Right atrium auricular region (tissue), 2 donors: ENCODE data around the gene ARHGEF10L. TPM values are rescaled to one million over a fixed set of nuclear protein-coding genes. Genes with fewer than 3 reads are reported as not detected.

ENCODE experiments used
- DNase-seq: peaks from one replicate; pipeline ENCODE4 v3.0.0-alpha.2; 2019; ENCODE audit warnings: low spot score
- H3K27ac ChIP-seq, 2 donors: fragments of 200-600 bp; sonication (generic); 1 replicate in 1 of 2; 2 replicates in 1 of 2; pipeline ENCODE4 v1.5.1; 2016 to 2019
- H3K27me3 ChIP-seq, 2 donors: fragments of 200-600 bp; sonication (generic); one replicate each; pipeline versions ENCODE4 v1.5.1 to v1.6.0; 2017 to 2019
- H3K36me3 ChIP-seq: fragments of 200-600 bp; sonication (generic); one replicate; pipeline ENCODE4 v1.5.1; 2016
- H3K4me1 ChIP-seq, 2 donors: fragments of 200-600 bp; sonication (generic); one replicate each; pipeline versions ENCODE4 v1.5.1 to v1.6.0; 2017 to 2019
- H3K4me3 ChIP-seq, 2 donors: fragments of 200-600 bp; sonication (generic); 1 replicate in 1 of 2; 2 replicates in 1 of 2; pipeline ENCODE4 v1.5.1; 2017 to 2019; ENCODE audit warnings: mild to moderate bottlenecking in 1 of 2, moderate library complexity in 1 of 2
- H3K9me3 ChIP-seq, 2 donors: fragments of 200-600 bp; sonication (generic); one replicate each; pipeline ENCODE4 v1.5.1; 2019
- total RNA-seq, 2 donors: library from RNA; depleted of rRNA; stranded (reverse); fragments of >200 nt; gene quantifications; one replicate each; pipeline ENCODE4 v1.1.0, GENCODE V29; 2016
- TF ChIP-seq, protein P1 (sequence below), 2 donors: fragments of 200-600 bp; sonication (generic); IDR thresholded peaks; one replicate each; pipeline ENCODE4 v1.5.1; 2019; ENCODE audit warnings: antibody characterized with exemption in 2 of 2

Gene ARHGEF10L
- total RNA-seq, 2 donors from 2014 or later: 49.3 to 52.2 TPM

DNA sequence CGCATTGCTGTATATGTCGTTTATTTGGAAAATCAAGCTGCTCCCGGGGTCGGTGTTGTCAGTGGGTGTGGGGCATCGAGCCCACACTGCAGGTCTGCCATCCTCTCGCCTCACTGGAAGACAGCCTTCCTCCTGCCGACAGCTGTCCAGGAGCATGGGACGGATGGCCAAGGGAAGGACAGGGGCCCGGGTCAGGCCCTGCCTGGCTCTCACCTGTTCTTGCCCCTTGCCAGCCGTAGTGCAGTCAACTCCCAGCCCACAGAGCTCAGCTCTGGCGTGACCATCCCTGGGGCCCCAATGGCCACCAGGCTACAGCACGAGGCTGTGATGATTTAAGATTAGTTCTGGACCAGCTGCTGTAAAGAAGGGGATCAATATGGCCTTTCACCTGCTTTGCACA lies 128.7 kb downstream of the ARHGEF10L start:
- DNase-seq: no peak
- Histone ChIP-seq H3K27me3 (no peaks in the 10 kb centered on the region), H3K27ac (no peak overlapping the region), H3K36me3 (peaks cover 60% of the 10 kb centered on the region), H3K4me3 (no peak overlapping the region), H3K9me3 (no peaks in the 10 kb centered on the region), H3K4me1 (peaks cover 0 to 17% of the 10 kb centered on the region in 2 donors)
- TF ChIP-seq, protein P1, sequence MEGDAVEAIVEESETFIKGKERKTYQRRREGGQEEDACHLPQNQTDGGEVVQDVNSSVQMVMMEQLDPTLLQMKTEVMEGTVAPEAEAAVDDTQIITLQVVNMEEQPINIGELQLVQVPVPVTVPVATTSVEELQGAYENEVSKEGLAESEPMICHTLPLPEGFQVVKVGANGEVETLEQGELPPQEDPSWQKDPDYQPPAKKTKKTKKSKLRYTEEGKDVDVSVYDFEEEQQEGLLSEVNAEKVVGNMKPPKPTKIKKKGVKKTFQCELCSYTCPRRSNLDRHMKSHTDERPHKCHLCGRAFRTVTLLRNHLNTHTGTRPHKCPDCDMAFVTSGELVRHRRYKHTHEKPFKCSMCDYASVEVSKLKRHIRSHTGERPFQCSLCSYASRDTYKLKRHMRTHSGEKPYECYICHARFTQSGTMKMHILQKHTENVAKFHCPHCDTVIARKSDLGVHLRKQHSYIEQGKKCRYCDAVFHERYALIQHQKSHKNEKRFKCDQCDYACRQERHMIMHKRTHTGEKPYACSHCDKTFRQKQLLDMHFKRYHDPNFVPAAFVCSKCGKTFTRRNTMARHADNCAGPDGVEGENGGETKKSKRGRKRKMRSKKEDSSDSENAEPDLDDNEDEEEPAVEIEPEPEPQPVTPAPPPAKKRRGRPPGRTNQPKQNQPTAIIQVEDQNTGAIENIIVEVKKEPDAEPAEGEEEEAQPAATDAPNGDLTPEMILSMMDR (IDR thresholded peaks at IDR 0.05): no peak

DNA sequence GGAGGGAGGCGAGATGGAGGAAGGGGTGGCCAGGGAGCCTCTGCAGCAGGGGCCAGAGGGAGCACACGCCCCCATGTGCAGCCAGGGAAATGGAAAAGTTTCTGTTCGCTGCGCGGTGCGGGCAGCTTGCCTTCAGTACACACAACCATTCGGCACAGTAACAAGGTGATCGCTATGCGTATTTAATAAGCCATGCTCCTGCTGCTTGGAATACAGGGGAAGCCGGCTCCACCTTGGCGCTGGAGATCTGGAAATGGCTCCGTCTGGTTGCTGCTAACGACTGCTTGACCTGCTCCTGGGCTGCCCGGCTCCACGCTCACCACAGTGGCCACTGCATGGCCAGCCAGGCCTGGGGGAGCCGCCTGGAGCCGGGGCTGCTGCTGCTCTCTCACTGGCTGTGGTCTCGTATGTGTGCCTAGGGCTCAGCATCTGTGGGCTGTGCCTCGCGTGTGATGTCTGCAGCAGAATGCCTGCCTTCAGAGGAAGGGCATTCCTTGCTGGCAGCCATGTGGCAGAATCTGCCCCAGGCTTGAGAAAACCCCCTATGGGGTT lies 129.2 kb downstream of the ARHGEF10L start:
- no peaks in the 10 kb centered on the region for H3K27me3 ChIP-seq
- H3K36me3 ChIP-seq: peaks cover 57% of the 10 kb centered on the region
- TF ChIP-seq, protein P1 (IDR thresholded peaks at IDR 0.05): no peak
- H3K27ac ChIP-seq: no peak overlapping the region
- no peak for DNase-seq
- H3K4me3 ChIP-seq: no peak overlapping the region
- peaks cover 0 to 22% of the 10 kb centered on the region in 2 donors for H3K4me1 ChIP-seq
- no peaks in the 10 kb centered on the region for H3K9me3 ChIP-seq

DNA sequence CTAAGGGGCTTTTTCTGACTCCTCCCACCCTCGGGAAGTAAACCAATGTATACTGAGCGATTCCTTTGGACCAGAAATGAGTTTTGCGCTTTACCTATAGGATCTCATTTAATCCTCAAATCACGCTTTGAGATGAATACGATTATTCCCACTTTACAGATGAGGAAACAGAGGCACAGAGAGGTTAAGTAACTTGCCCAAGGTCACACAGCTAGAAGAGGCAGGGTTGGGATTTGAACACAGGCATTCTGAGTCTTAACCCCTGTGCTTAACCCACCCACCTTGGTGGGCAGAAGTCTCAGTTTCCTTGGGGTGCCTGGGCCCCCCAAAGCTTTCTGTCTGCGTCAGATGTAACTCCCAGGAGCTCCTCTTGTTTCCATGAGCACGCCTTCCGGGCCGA lies 129.8 kb downstream of the ARHGEF10L start:
- peaks cover 0 to 25% of the 10 kb centered on the region in 2 donors for H3K4me1 ChIP-seq
- peak overlapping the region; percentile 16 to 23 for H3K27ac ChIP-seq
- H3K27me3 ChIP-seq: no peaks in the 10 kb centered on the region
- DNase-seq: no peak
- no peak overlapping the region for H3K4me3 ChIP-seq
- TF ChIP-seq, protein P1 (IDR thresholded peaks at IDR 0.05): no peak
- no peaks in the 10 kb centered on the region for H3K9me3 ChIP-seq
- peaks cover 52% of the 10 kb centered on the region for H3K36me3 ChIP-seq

DNA sequence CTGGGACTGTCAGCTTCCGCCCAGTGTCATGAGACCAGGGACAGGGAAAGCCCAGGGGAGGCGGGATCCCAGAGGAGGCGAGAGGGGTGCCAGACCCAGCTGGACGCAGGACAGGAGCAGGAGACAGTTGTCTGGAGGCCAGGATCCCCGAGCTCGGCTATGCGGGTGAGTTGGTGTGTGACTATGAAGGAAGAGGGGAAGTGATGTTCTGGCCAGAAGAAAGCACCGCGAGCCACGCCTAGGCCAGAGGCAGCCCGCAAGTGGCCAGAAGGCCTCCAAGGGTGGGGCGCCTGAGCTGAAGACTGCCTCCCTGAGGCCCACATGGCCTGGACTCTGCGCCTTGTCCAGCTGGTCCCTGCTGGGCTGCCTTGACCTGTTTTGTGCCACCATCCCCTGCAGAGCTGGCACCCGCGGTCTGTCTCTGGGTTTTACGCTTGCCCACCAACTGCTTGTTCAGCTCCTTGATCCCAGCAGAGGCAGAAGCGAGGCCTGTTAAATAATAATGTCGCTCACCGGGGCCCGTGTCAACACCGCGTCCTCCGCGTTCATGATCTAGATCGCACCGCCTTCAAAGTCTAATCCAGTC lies 130.5 kb downstream of the ARHGEF10L start:
- no peaks in the 10 kb centered on the region for H3K9me3 ChIP-seq
- peak; percentile 62 for DNase-seq
- H3K27ac ChIP-seq: peak overlapping the region; percentile 16 to 23
- H3K27me3 ChIP-seq: no peaks in the 10 kb centered on the region
- no peak overlapping the region for H3K4me3 ChIP-seq
- TF ChIP-seq, protein P1 (IDR thresholded peaks at IDR 0.05): no peak
- H3K36me3 ChIP-seq: peaks cover 45% of the 10 kb centered on the region
- H3K4me1 ChIP-seq: peaks cover 0 to 25% of the 10 kb centered on the region in 2 donors

DNA sequence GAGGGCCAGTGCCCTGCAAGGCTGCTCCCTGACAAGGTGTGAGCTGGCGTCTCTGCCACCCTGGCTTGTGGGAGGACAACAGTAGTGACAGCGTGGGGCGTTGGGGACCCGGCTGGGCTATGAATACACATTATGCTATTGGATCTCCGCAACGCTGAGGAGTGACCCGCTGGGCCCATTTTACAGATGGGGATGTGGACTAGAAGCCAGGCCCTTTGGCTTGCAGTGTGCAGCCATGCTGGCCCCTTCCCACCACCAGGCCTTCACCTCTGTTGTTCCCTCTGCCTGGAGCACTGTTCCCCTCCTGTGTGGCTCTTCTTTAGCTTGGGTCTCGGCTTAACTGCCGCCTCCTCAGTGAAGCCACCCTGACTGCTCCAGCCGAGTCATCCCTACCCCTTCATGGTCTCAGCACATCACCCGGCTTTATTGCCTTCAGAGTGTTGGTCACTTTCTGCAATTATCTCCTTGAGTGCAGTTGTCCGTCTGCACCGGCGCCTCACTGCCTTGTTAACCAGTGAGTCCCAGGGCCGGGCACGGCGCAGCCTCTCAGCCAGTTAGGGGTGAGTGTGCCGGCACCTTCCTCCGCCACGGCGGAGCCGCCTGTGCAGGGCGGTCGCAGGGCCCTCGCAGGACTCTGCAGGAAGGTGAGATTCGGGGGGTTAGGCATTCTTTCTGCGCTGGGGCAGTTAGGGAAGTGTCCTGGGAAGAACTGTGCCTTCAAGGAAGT lies 131.3 kb downstream of the ARHGEF10L start:
- no peaks in the 10 kb centered on the region for H3K27me3 ChIP-seq
- peaks cover 0 to 28% of the 10 kb centered on the region in 2 donors for H3K4me1 ChIP-seq
- no peak for DNase-seq

More for the DNA sequence above, 131.3 kb downstream of the ARHGEF10L start:
- peak overlapping the region in 1 of 2 donors; percentile 16 for H3K27ac ChIP-seq
- H3K36me3 ChIP-seq: peaks cover 37% of the 10 kb centered on the region
- TF ChIP-seq, protein P1 (IDR thresholded peaks at IDR 0.05): no peak
- no peaks in the 10 kb centered on the region for H3K9me3 ChIP-seq
- no peak overlapping the region for H3K4me3 ChIP-seq
